GM18502 (cell line): ENCODE measurements around the gene CNKSR3.
"Not testable (repeated sequence)": the region's sequence is repeated elsewhere in the genome, so short reads cannot be mapped to it uniquely, and the experiment has no call there.

Experiments used
- ATAC-seq: cut with Tn5 transposase; IDR thresholded peaks from one replicate; pipeline ENCODE4 v1.9.1; 2021; ENCODE audit warnings: mild to moderate bottlenecking; ENCODE audit not compliant: unreplicated experiment, poor library complexity

Gene CNKSR3

GRCh38 chr6:154529957-154530356 lies 19.5 kb upstream of the CNKSR3 start:
- ATAC-seq: no peak

GRCh38 chr6:154528310-154528915 lies 17.9 kb upstream of the CNKSR3 start:
- no peak for ATAC-seq

- no peak for ATAC-seq
Observed at GRCh38 chr6:154526996-154527395, 16.5 kb upstream of the CNKSR3 start.

DNA sequence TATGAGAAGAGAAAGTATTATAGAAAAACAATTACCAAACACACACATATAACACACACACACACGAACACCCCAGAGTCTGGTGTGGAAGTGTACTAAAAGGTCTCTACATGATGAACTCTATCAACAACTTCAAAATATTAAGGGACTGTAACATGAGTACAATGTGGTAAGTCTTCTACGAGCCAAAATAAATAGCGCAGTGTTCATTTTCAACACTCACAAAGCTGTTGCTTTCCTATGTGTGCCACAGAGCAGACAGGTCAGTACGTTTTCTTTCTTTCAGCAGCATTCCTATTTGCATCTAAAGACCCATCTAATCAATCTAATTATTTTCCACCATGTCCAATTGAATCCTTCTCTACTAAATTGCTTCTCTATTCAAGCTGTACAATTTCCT lies 12.1 kb upstream of the CNKSR3 start:
- no peak for ATAC-seq

DNA sequence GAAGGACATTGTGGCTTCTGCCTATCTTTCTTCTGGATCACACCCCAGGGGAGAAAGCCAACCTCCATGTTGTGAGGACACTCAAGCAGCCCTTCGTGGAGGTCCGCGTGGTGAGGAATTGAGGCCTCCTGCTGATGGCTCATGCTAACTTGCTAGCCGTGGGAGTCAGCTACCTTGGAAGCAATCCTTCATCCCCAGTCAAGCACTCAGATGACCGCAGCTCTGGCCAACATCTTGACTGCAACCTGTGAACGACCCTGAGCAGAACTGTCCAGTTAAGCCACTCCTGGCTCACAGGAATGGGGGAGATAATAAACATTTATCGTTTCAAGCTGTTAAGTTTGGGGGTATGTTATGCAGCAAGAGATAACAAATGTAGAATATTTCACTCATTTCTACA lies 10.9 kb upstream of the CNKSR3 start:
- ATAC-seq: no peak

GRCh38 chr6:154520280-154520679 lies 9.8 kb upstream of the CNKSR3 start:
- ATAC-seq: no peak

DNA sequence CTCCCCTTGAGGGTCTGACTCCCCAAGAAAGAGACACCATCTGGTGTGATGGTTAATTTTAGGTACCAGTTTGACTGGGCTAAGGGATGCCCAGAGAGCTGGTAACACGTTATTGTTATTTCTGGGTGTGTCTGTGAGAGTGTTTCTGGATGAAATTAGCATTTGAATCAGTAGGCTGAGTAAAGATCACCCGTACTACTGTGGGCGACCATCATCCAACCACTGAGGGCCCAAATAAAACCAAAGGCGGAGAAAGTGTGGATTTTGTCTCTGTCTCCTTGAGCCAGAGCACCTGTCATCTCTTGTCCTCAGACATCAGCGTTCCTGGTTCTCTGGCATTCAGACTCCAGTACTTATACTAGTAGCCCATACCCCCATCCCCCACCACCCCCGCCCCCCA lies 7.9 kb upstream of the CNKSR3 start:
- ATAC-seq: no peak

- ATAC-seq: no peak
Observed at GRCh38 chr6:154516276-154516675, 5.8 kb upstream of the CNKSR3 start.

DNA sequence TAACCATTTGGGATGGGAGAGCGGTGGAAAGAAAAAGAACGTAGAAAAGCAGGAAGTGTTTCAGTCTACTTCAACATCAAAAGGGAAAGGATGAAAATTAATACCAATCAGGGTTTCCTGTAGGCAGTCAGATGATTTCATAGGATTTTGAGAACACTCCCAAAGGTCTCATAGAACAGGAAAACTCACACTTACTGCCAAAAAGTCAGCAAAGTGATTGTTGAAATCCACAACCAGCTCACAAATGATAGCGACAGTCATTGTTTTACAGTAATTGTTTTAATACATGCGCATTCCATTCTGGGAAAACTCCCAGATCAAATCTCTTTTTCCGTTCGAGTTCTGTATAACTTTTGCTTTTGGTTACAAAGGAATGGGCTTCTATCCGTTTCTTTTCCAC lies 5.3 kb upstream of the CNKSR3 start:
- ATAC-seq: no peak

DNA sequence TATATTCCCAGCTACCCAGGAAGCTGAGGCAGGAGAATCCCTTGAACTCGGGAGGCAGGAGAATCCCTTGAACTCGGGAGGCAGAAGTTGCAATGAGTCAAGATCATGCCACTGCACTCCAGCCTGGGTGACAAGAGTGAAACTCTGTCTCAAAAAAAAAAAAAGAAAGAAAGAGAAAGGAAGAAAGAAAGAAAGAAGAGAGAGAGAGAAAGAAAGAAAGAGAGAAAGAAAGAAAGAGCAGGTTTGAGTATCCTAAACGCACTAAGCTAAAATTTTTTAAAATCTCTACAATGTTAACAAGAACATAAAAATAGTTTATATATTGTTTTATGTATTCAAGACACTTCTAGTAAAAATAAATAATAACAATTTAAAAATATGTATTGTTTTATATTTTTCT lies 4.6 kb upstream of the CNKSR3 start:
- ATAC-seq: not testable (repeated sequence)

DNA sequence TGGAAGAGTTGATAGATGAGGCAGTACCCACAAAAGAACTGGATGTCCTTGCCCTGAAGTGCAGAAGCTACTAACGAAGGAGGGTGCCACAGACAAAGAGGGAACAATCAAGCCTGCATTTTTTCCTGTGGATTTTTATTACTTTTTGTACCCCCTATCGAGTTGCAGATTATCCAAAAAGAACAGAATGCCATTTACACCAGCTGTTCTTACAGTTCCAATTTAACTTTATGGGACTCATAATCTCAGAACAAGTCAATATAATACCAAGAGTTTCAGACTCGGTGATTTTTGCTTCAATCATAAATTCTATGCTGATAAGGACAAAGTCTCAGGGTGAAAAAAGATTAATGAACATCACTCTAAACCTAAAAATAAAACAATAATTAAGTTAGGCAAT lies 4.0 kb upstream of the CNKSR3 start:
- no peak for ATAC-seq

DNA sequence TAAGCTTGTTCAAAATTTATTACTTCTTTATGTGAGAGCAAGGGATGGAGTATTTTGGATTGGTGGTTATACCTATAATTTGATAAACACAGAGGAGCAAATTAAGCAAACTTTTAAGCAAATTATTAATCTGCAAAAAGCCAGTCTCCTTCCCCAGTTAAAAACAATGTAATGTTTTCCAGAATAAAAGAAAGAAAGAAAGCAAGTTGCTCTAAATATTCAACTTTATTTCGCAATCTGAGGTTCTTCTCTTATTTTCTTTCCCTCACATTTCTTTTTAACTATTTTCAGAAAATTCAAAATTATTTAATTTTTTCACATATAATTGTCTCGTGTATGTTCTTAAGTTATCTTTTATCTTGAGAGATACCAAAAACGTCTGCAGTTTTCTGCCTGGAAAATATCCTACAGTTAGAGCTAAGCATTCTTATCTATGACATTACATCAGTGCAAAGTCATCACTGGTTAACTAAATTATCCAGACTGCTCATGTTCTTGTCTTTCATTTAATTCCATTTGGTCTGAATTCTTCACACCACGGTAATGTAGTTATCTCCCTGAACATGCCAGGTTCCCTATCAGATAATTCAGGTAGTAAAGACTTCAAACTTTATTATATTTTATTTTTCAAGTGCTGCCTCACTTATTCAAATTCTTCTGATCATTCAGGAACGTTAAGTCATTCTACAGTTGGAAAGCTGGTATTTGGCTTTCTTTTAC lies 3.3 kb upstream of the CNKSR3 start:
- no peak for ATAC-seq

DNA sequence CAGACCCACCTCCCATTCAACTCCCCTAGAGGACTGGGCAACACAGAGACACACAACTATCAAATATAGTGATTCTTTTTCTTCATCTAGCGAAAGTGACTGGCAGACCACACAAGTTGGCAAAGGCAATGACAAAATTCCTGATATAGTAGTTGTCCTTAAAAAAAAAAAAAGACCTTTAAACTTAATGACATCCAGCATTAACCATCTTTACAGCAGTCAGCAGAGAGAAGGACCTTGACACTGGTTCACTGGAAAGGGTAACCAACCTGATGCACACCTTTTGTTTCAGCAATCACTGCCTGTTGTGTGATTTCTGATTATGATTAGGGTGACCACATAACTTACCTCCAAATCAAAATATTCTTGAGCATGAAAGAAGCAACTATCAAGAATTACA lies 1.7 kb upstream of the CNKSR3 start:
- no peak for ATAC-seq

DNA sequence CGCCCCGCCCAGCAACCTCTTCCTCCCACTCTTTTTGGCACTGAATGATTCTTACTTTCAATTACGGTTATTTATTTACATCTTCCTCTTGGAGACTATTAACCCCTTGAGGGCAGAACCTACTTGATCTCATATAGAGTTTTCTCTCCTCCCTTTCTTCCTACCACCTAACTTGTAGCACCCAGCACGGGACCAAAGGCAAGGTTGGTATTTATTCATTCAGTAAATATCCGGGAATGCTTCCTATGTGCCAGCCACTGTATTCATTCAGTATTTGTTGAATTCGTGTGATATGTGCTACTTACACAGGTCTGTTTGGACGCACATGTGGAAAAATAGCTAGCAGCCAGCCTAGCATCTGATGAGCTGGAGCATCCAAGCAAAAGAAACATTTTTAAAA lies 1.3 kb upstream of the CNKSR3 start:
- ATAC-seq: no peak

DNA sequence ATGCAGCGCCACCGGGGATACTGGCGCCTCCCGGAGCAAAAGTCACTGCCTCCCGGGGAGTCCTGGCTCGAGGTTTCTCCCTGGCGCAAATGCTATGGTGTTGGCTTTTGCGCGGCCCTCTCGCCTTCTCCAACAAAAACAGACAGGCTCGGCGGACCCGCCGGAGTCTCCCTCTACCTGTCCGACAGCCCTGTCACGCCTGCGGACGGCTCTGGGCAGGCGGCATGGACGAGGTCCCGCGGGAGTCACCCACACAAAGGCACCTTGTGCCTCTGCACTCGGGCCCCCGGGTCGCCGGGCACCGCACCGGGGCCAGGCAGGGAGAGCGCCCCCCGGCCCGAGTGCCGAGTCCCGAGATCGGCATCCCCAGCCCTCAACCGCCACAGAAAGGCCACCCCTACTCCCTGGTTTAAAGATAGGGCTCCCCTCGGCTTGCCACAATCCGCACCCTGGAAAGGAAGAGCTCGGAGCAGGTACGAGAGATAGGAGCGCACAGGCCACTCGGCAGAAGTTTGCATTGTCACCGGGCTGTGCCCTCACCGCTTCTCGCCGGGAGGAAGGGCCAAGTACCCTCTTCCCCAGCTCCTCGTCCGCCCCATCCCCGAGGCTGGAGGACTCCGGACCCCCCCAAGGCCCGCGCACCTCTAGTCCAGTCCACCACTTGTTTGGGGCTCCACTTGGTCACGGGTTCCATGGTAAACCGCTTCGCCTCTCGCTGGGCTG lies 903 bp downstream of the CNKSR3 start:
- ATAC-seq: peak; percentile 28

- ATAC-seq: no peak
Observed at GRCh38 chr6:154508573-154509375, 1.7 kb downstream of the CNKSR3 start.

GRCh38 chr6:154506991-154507898 lies 3.2 kb downstream of the CNKSR3 start:
- no peak for ATAC-seq

- ATAC-seq: no peak
Observed at GRCh38 chr6:154506582-154506981, 3.9 kb downstream of the CNKSR3 start.

DNA sequence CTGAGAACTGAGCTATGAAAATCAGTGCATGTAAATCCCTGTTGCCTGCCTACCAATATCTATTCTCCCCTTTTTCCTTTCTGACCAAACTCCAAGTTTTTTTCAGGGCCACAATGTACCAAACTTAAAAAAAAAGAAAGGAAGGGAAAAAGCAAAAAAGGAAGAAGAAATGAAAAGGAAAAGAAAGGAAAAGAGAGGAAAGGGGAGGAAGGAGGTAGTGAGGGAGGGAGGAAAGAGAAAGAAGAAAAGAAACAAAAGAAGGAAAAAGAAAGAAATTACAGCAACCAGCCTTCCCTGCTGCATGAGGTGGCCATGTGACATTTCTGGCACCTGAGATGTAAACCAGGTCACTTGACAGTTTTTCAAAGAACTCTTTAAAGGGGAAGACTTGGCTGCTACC lies 4.4 kb downstream of the CNKSR3 start:
- ATAC-seq: no peak
